Measurements from ENCODE around the gene ZFP3. TPM values are rescaled to one million over a fixed set of nuclear protein-coding genes. Genes with fewer than 3 reads are reported as not detected.

ZFP3 gene
- polyA plus RNA-seq, 1 experiment: 3.0 TPM

- Histone ChIP-seq H3K4me3 (ENCODE audit: low read depth, low read length) (no peak overlapping the region), H3K9me3 (ENCODE audit: control insufficient read depth, insufficient read depth, low read length) (no peaks in the 10 kb centered on the region), H3K27me3 (ENCODE audit: control insufficient read depth, insufficient read depth, low read length) (peaks cover 7% of the 10 kb centered on the region), H3K27ac (ENCODE audit: low read depth, low read length) (no peak overlapping the region)
- DNase-seq (ENCODE audit: low read depth, low spot score): no peak
- ChIA-PET CTCF (interaction anchor here (0.6 to 1.1 kb wide), 2 partner anchors 28 to 29 kb away, joined by 5 to 7 read pairs; no protein-coding TSS in a partner anchor), POLR2A (no interaction called here)
- TF ChIP-seq, protein P1, sequence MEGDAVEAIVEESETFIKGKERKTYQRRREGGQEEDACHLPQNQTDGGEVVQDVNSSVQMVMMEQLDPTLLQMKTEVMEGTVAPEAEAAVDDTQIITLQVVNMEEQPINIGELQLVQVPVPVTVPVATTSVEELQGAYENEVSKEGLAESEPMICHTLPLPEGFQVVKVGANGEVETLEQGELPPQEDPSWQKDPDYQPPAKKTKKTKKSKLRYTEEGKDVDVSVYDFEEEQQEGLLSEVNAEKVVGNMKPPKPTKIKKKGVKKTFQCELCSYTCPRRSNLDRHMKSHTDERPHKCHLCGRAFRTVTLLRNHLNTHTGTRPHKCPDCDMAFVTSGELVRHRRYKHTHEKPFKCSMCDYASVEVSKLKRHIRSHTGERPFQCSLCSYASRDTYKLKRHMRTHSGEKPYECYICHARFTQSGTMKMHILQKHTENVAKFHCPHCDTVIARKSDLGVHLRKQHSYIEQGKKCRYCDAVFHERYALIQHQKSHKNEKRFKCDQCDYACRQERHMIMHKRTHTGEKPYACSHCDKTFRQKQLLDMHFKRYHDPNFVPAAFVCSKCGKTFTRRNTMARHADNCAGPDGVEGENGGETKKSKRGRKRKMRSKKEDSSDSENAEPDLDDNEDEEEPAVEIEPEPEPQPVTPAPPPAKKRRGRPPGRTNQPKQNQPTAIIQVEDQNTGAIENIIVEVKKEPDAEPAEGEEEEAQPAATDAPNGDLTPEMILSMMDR (IDR thresholded peaks at IDR 0.05; ENCODE audit: low read depth, low read length): no peak
Measured at GRCh38 chr17:5034063-5034462, 44.2 kb upstream of the ZFP3 start.

GRCh38 chr17:5034651-5035050, 43.6 kb upstream of the ZFP3 start:
- POLR2A ChIA-PET: interaction anchor here (0.6 kb wide), 1 partner anchor 67 kb away, joined by 3 read pairs; the partner anchor contains the start of gene SPAG7
- TF ChIP-seq, protein P1 (IDR thresholded peaks at IDR 0.05; ENCODE audit: low read depth, low read length): no peak
- Histone ChIP-seq H3K27ac (ENCODE audit: low read depth, low read length) (no peak overlapping the region), H3K9me3 (ENCODE audit: control insufficient read depth, insufficient read depth, low read length) (no peaks in the 10 kb centered on the region), H3K4me3 (ENCODE audit: low read depth, low read length) (no peak overlapping the region), H3K27me3 (ENCODE audit: control insufficient read depth, insufficient read depth, low read length) (peaks cover 7% of the 10 kb centered on the region)
- no peak for DNase-seq (ENCODE audit: low read depth, low spot score)
- CTCF ChIA-PET: interaction anchor here (0.5 to 1.1 kb wide), 2 partner anchors 27 to 1971 kb away, joined by 3 to 5 read pairs; no protein-coding TSS in a partner anchor

GRCh38 chr17:5035315-5035714, 43.0 kb upstream of the ZFP3 start, which contains the start of gene SLC52A1:
Gene SLC52A1, minus strand, starts transcription at chr17:5035426. Its CDS starts 820 bp downstream, at chr17:5034606.
- no peak for DNase-seq (ENCODE audit: low read depth, low spot score)
- Histone ChIP-seq H3K27ac (ENCODE audit: low read depth, low read length) (no peak within 1 kb of the TSS), H3K9me3 (ENCODE audit: control insufficient read depth, insufficient read depth, low read length) (peaks cover under 1% of the 10 kb centered on the region; the same call in 1 of the 2 replicates), H3K27me3 (ENCODE audit: control insufficient read depth, insufficient read depth, low read length) (peaks cover 7% of the 10 kb centered on the region), H3K4me3 (ENCODE audit: low read depth, low read length) (peak within 1 kb of the TSS; percentile 13; the same call in 1 of the 2 replicates)
- CTCF ChIA-PET: interaction anchor here (0.7 to 2.4 kb wide), 3 partner anchors 8 to 54 kb away, joined by 3 to 7 read pairs (median 3); no protein-coding TSS in a partner anchor
- POLR2A ChIA-PET: no interaction called here
- TF ChIP-seq, protein P1 (IDR thresholded peaks at IDR 0.05; ENCODE audit: low read depth, low read length): no peak

DNA sequence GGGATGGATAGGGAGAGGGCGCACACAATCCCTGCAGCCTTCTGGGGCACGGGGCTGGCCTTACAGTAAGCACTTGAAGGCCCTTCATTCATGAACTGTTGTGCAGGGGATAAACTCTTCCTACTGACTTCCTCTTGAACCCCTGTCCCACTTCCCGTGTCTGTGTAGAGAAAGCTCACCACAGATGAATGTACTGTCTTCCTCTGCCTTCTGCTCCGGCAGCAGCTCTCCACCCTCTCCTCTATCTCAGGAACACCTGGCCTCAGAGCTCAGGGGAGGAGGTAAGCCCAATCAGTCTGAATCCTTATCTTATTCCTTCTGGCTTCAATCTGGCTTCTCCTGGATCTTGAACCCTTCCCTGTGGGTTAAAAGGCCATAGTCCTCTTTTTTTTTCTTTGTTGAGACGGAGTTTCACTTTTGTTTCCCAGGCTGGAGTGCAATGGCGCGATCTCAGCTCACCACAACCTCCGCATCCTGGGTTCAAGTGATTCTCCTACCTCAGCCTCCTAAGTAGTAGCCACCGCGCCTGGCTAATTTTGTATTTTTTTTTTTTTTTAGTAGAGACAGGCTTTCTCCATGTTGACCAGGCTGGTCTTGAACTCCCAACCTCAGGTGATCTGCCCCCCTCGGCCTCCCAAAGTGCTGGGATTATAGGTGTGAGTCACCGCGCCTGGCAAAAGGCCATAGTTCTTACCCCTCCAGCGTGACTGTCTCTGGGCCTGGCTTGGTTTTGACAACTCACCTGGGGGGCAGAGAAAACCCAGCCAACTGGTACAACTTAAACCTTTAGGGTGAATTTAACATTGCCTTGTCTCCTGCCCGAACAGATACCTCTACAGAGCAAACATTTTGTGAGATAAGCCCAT, 35.9 kb upstream of the ZFP3 start:
- ChIA-PET POLR2A (no interaction called here), CTCF (interaction anchor here (0.6 kb wide), 1 partner anchor 62 kb away, joined by 4 read pairs; no protein-coding TSS in a partner anchor)
- Histone ChIP-seq H3K27ac (ENCODE audit: low read depth, low read length) (no peak overlapping the region), H3K4me3 (ENCODE audit: low read depth, low read length) (no peak overlapping the region), H3K9me3 (ENCODE audit: control insufficient read depth, insufficient read depth, low read length) (peaks cover 4% of the 10 kb centered on the region; the same call in 1 of the 2 replicates), H3K27me3 (ENCODE audit: control insufficient read depth, insufficient read depth, low read length) (no peaks in the 10 kb centered on the region)
- no peak for DNase-seq (ENCODE audit: low read depth, low spot score)
- TF ChIP-seq, protein P1 (IDR thresholded peaks at IDR 0.05; ENCODE audit: low read depth, low read length): no peak

DNA sequence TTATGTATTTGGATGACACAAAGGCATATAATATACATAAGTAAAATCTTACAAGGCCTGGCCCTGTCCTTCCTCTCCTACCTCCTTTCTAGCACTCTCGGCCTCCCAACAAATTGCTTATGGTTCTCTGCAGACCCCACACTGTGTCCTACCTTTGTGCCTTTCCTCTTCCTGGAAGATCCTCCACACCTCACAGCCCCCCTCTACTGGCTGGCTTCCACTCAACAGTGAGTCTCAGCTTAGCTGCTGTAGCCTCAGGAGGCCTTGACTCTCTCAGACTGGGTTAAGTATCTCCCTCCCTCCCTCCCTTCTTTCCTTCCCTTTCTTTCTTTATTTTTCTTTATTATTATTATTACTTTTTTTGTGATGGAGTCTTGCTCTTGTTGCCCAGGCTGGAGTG, 34.7 kb upstream of the ZFP3 start:
- no peak overlapping the region for H3K27ac ChIP-seq (ENCODE audit: low read depth, low read length)
- DNase-seq (ENCODE audit: low read depth, low spot score): no peak
- no peak overlapping the region for H3K4me3 ChIP-seq (ENCODE audit: low read depth, low read length)
- POLR2A ChIA-PET: no interaction called here
- peaks cover 4% of the 10 kb centered on the region; the same call in 1 of the 2 replicates for H3K9me3 ChIP-seq (ENCODE audit: control insufficient read depth, insufficient read depth, low read length)
- no peaks in the 10 kb centered on the region for H3K27me3 ChIP-seq (ENCODE audit: control insufficient read depth, insufficient read depth, low read length)
- CTCF ChIA-PET: no interaction called here
- TF ChIP-seq, protein P1 (IDR thresholded peaks at IDR 0.05; ENCODE audit: low read depth, low read length): no peak
